GM12865 (cell line): Measurements from ENCODE around the gene STPG1.

ENCODE experiments used
- DNase-seq: peaks from one replicate; pipeline ENCODE4 v3.0.0; 2010; ENCODE audit warnings: low read depth
- H3K4me3 ChIP-seq: 2 replicates; pipeline ENCODE4 v1.5.1; 2011; ENCODE audit warnings: mild to moderate bottlenecking, low read depth, low read length, control low read depth
- TF ChIP-seq, protein P1 (sequence below): IDR thresholded peaks from 2 replicates; pipeline ENCODE4 v1.5.1; 2011; ENCODE audit warnings: low read length, control low read depth, low read depth, inconsistent platforms; ENCODE audit not compliant: insufficient read depth; ENCODE audit errors: missing control alignments

The STPG1 gene

GRCh38 chr1:24441480-24441879, 27.9 kb upstream of the STPG1 start:
- TF ChIP-seq, protein P1, sequence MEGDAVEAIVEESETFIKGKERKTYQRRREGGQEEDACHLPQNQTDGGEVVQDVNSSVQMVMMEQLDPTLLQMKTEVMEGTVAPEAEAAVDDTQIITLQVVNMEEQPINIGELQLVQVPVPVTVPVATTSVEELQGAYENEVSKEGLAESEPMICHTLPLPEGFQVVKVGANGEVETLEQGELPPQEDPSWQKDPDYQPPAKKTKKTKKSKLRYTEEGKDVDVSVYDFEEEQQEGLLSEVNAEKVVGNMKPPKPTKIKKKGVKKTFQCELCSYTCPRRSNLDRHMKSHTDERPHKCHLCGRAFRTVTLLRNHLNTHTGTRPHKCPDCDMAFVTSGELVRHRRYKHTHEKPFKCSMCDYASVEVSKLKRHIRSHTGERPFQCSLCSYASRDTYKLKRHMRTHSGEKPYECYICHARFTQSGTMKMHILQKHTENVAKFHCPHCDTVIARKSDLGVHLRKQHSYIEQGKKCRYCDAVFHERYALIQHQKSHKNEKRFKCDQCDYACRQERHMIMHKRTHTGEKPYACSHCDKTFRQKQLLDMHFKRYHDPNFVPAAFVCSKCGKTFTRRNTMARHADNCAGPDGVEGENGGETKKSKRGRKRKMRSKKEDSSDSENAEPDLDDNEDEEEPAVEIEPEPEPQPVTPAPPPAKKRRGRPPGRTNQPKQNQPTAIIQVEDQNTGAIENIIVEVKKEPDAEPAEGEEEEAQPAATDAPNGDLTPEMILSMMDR = no peak
- H3K4me3 ChIP-seq = no peak overlapping the region
- no peak for DNase-seq

GRCh38 chr1:24440436-24440835, 26.9 kb upstream of the STPG1 start:
- no peak for DNase-seq
- H3K4me3 ChIP-seq = no peak overlapping the region
- TF ChIP-seq, protein P1 = no peak

- TF ChIP-seq, protein P1 = no peak
Measured at GRCh38 chr1:24438423-24438901, 24.9 kb upstream of the STPG1 start.

GRCh38 chr1:24437631-24438396, 24.2 kb upstream of the STPG1 start:
- TF ChIP-seq, protein P1 = no peak
- H3K4me3 ChIP-seq = no peak overlapping the region
- DNase-seq = no peak

More at GRCh38 chr1:24438423-24438901, 24.9 kb upstream of the STPG1 start:
- no peak overlapping the region for H3K4me3 ChIP-seq
- no peak for DNase-seq

GRCh38 chr1:24435782-24436365, 22.3 kb upstream of the STPG1 start:
- TF ChIP-seq, protein P1 = no peak
- DNase-seq = no peak
- H3K4me3 ChIP-seq = no peak overlapping the region

GRCh38 chr1:24427545-24427862, 13.9 kb upstream of the STPG1 start:
- no peak for DNase-seq
- TF ChIP-seq, protein P1 = no peak
- H3K4me3 ChIP-seq = no peak overlapping the region
